ENCODE measurements around the gene C2CD3. TPM values are rescaled to one million over a fixed set of nuclear protein-coding genes. Genes with fewer than 3 reads are reported as not detected.

Gene C2CD3
- total and polyA plus RNA-seq, 10 of the 15 experiments (the other 5 are each of a cell fraction or from before 2014, with no cell fraction given), result 2.3 to 24.0 (median 16.3) TPM

DNA sequence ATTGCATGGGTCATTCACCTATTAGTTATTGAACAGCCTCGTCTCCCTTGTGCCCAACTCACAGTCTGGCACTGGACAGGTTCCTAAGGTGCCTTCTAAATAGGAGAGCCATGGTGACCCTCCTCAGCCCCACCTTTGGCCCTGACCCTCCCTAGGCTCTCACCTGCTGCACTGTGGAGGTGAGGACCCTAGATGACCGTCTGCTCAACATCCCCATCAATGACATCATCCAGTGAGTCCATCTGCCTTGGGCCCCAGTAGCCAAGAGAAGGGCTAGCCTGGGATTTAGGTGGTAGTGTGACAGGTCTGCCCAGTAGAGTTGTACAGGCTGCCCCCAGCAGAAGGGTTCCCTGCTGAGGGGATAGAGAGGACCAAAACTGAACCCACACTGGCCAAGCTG, 201.7 kb downstream of the C2CD3 start (continued):
- TF ChIP-seq, protein P1, sequence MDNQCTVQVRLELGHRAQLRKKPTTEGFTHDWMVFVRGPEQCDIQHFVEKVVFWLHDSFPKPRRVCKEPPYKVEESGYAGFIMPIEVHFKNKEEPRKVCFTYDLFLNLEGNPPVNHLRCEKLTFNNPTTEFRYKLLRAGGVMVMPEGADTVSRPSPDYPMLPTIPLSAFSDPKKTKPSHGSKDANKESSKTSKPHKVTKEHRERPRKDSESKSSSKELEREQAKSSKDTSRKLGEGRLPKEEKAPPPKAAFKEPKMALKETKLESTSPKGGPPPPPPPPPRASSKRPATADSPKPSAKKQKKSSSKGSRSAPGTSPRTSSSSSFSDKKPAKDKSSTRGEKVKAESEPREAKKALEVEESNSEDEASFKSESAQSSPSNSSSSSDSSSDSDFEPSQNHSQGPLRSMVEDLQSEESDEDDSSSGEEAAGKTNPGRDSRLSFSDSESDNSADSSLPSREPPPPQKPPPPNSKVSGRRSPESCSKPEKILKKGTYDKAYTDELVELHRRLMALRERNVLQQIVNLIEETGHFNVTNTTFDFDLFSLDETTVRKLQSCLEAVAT (IDR thresholded peaks at IDR 0.05), result no peak
- TF ChIP-seq ASH2L (IDR thresholded peaks at IDR 0.05; ENCODE audit: borderline replicate concordance, low read depth), result no peak

DNA sequence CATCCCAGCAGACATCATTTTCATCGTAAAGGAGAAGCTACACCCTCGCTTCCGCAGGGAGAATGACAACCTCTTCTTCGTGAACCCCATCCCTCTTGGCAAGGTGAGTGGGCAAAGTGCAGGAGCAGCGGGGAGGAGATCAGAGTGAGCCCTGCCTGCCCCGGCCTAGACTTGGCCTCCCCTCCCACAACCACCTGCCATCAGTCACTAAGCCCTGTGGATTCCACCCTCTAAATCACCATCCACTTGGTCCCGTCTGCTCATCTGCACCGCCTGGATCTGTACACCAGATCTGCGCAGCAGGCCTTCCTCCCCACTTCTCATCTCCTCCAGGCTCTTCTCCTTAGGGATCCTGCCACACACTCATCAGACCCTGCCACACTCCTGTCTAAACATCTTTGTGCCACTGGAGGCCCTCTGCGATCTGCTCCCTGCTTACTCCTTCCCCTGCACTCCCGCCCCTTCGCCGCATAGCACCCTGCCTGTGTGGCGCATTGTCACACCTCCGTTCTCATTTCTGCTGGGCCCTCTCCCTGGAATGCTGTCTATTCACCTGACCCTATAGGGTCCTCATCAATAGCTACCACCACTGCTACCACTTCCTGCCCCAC, 202.3 kb downstream of the C2CD3 start:
- POLR2A ChIA-PET, result interaction anchor here (2.6 kb wide), 1 partner anchor 12 kb away, joined by 10 read pairs; no protein-coding TSS in a partner anchor
- BruUV-seq (replicated peaks), result no TSS peak
- H3K4me2 ChIP-seq (ENCODE audit: control insufficient read depth, insufficient read depth), result no peak overlapping the region
- RAD21 ChIA-PET (ENCODE audit: unreplicated experiment), result interaction anchor here (2.7 kb wide), 1 partner anchor 12 kb away, joined by 17 read pairs; no protein-coding TSS in a partner anchor
- SMC1A ChIA-PET (ENCODE audit: uncharacterized antibody, unreplicated experiment), result interaction anchor here (1.0 kb wide), 1 partner anchor 29 kb away, joined by 3 read pairs; no protein-coding TSS in a partner anchor
- no peaks in the 10 kb centered on the region for H3K9me3 ChIP-seq (replicated peaks; ENCODE audit: control insufficient read depth, insufficient read depth, low read length)
- FAIRE-seq (no peak), DNase-seq (ENCODE audit: low read depth, low spot score) (no peak), ATAC-seq (no peak)
- TF ChIP-seq TCF7 (IDR thresholded peaks at IDR 0.05; ENCODE audit: borderline replicate concordance) (no peak), POLR2A (IDR thresholded peaks at IDR 0.05; ENCODE audit: low read depth, low read length) (peak; percentile 54)
- H3K9ac ChIP-seq (ENCODE audit: control insufficient read depth, insufficient read depth, low read length), result no peak overlapping the region
- no peak overlapping the region for H2AFZ ChIP-seq (ENCODE audit: control insufficient read depth, low read depth, low read length)
- no peaks in the 10 kb centered on the region for H3K4me1 ChIP-seq (ENCODE audit: control insufficient read depth, insufficient read depth, low read length)
- H4K20me1 ChIP-seq (ENCODE audit: control insufficient read depth, insufficient read depth), result no peaks in the 10 kb centered on the region; the same call in 1 of the 2 replicates
- H3K27ac ChIP-seq (ENCODE audit: control insufficient read depth, insufficient read depth), result no peak overlapping the region
- in situ Hi-C loops (cut with MboI) (no loop called here), intact Hi-C loops (cut with micrococcal nuclease; ENCODE audit: unreplicated experiment) (loop anchor here (10.0 kb wide), 1 partner anchor 276 kb away; no protein-coding TSS in a partner anchor)
- no peaks in the 10 kb centered on the region for H3K36me3 ChIP-seq (ENCODE audit: control insufficient read depth in 2 of 2, insufficient read depth in 2 of 2, low read length in 1 of 2)
- 64% methylated on average over 15 of the region's 15 CpGs for WGBS (ENCODE audit: insufficient coverage, insufficient replicate concordance, low lambda C conversion rate, missing lambda C conversion rate)
- H3K27me3 ChIP-seq (replicated peaks in 1 of 2; ENCODE audit: control insufficient read depth in 2 of 2, insufficient read depth in 2 of 2, low read length in 1 of 2), result no peaks in the 10 kb centered on the region
- no peaks in the 10 kb centered on the region for H3K79me2 ChIP-seq (ENCODE audit: control insufficient read depth, insufficient read depth, low read length)
- H3K4me3 ChIP-seq, result no peak overlapping the region
- CTCF ChIA-PET, result interaction anchor here (1.2 kb wide), 1 partner anchor 36 kb away, joined by 3 read pairs; no protein-coding TSS in a partner anchor
